Activated CD4-positive, alpha-beta T cell treated with anti-CD3 and anti-CD28 coated beads, Interleukin-2, Interleukin-4, amounts not matched to agents 100 ng/mL and 50 ng/mL, durations not matched to agents 16 hours and 8 hours (primary cell): ENCODE data around the gene MRPL10.

Experiments
- DNase-seq: peaks from one replicate; pipeline ENCODE4 v3.0.0-alpha.2; 2020; ENCODE audit warnings: low spot score

MRPL10 gene

DNA sequence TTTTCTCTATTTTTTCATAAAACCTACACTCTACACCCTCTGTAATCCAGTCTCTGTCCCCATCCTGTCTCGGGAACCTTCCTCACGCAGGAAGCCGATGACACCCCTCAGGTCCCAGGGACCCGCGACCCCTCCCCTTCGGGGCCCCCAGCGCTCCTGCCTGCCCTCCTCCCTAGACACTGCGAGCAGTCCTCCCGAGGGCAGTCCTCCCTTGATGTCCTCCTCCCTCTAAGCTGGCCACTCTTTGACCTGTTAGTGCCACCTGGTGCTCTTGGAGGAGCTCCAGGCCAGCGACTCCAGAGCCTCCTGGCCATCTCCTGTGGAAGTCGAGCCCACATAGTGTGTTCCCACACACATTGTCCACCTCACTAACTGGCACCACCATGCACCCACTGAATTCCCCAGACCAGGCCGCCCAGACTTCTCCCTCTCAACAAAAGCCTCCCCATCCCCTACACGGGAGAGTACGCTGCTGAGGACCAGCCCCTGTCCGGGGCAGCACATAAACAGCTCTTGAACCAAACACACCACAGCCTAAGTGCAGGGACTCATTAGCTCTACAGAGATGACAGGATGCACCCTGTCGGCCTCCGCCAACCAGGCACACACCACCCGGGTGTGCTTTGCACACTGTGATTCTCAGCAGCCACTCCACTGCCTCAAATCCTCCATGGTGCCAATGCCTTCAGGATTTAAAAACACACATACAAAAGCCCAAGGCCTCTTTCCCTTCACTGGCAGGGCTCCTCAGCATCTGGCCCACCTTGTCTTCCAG is 19.0 kb downstream of the MRPL10 start:
- no peak for DNase-seq

DNA sequence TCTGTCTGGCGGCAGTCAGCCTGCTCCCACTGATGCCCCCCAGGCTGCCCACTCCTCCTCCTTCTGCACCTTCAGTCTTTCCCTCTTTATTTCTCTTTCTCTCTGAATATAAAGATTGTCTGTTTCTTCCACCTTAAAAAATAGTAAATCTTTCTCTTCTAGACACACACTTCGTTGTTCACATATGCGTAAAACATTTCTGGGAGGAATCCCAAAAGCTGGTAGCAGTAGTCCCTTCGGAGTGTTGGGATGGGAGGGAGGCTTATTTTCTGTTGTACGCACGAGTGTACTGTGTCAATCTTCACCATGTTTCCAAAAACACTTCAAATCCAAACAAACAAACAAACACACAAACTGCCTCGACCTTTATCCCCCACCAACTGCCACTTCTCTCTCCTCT is 19.6 kb downstream of the MRPL10 start:
- DNase-seq: no peak

DNA sequence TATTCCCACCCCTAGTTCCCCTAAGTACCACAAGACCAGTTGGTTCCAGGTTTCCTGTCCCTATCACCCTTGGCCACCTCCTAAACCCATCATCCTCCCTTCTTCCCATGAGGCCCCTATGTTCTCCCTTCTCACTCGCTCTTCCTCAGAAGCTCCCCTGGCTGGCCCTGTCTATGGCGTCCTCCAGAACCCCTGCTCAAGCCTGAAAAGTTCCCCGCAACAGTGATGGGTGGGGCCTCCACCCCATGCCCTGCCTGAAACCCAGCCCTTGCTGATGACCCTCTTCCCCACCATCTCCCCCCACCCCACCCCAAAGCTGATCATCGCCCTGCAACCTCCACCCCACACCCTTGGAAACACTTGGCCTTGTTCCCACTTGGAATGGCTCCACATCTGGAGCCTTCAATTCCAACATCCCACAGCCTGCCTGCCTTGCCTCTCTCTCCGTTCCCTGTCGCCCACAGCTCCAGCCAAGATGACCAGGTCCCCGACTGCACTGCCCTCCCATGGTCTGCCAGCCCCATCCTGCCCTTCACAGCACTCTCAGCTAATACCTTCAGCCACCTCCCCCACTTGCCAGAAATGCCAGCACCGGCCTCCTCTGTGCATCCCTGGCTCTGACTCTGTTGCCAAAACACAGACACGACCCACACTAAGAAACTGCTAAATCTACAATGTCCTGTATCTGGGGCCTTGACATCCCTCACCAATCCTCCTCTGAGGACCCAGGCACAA is 20.3 kb downstream of the MRPL10 start:
- no peak for DNase-seq

DNA sequence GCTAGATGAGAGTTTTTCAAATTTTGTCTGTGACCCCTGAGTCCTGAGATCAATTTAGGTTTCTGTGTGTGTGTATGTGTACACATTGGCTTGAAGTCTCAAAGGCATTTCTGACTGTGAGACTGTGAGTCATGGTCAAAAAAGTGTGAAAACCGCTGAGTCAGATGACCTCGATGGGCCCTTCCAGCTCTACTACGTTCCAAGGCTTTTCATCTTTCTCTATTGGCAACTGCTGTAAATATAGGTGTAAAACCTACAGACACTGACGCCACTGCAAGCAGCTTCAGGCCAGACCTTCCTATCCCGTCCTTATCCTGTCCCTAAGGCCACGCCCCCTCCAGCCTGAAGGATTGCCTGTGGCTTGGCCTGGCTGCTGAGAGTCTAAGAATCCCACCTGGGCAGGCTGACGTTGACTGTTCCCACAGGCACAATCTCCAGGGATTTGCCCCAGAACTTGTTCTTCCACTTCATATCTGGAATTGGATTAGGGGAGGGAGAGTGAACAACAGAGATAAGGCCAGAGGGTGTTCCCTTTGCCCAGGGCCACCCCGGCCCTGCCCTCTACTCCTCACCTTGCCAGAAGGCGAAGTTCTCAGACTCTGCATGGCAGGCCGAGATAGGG is 21.0 kb downstream of the MRPL10 start:
- peak; percentile 70 for DNase-seq

DNA sequence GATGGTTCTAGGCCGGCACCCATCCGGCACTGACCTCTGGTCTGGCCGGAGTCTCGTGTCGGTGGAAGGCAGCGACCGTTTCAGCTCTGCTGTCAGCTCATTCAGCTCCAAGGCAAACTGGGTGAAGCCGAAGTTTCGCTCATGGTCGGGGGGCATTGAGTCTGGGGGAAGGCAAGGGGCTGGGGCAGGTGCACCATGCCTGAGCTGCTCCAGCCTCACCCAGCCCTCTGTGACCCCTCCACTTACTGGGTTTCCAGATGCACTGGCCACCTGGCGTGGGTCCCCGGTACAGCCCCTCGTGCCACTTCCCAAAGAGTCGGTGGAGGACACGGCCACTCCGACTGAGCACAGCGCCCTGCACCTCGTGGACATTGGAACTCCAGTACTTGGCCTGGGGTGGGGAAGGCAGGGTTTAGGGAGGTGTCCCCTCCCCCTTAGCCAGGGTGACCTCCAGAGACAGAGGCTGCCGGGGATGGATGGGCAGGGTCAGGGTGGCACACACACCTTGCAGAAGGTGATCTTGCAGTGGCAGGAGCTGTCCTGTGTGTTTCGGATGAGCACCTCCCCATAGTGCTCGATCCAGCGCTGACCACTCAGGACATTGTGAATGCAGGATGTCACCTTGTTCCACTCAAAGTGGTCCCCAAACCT is 22.4 kb downstream of the MRPL10 start:
- DNase-seq: no peak

DNA sequence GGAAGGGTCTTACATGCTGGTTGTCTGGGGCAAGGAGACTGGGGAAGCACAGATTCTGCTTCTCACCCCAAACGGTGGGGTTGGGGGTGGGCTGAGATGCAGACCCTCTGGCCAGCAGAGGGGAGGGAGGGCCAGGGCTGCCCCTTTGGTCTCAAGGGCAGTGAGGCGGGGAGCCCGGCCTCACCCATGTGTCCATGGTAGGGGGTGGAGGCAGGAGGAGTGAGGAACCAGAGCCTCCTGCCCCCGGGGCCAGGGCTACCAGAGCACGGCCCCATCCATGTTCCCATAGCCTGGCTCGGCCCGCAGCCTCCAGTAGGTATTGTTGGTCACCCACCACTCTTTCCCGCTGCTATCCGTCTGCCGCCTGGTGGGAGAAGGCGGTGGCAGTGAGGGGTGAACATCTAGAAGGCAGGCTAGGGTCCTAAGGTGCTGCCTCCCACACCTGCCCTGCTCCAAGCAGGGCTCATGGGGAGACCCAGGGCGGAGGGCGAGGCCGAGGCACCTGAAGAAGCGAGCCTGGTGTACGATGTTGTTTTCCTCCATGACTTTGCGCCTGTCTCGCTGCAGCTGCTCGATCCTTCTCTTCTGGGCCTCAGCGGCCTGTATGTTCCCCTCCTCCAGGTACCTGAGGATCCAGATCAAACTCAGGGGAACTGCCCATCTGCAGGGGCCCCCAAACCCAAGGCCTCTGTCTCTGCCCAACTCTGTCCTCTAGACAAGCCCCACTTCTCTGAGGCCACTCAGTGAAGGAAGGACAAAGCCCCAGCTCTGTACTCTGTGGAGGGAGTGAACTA is 23.1 kb downstream of the MRPL10 start:
- no peak for DNase-seq

DNA sequence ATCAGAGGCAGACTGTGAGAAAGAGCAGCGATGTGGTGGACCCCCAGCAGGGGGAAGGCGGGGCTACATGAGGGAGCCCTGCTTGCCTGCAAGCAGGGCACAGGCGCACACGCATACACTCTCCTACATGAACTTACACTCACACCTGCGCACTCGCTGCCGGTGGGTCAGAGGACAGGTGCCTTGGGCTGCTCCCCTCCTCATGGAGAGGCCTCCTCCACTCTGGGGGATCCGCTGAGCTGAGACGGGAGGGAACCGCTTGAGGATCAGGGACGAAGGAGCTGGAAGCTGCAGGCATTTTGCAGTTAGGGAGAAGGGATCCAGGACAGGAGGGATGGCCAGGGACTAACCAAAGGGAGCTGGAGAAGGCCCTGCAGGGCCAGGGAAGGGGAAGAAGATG is 23.9 kb downstream of the MRPL10 start:
- no peak for DNase-seq

DNA sequence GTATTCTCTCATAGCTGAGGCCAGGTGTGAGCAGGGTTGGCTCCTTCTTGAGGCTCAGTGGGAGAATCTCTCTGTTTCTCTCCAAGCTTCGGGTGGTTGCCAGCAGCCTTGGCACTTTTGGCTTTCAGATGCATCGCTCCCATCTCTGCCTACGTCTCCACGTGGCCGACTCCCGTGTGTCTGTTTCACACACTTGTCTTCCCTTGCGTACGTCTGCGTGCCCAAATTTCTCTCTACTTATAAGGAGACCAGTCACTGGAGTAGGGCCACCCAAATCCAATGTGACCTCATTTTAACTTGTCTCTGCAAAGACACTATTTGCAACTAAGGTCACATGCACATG is 24.5 kb downstream of the MRPL10 start:
- no peak for DNase-seq

DNA sequence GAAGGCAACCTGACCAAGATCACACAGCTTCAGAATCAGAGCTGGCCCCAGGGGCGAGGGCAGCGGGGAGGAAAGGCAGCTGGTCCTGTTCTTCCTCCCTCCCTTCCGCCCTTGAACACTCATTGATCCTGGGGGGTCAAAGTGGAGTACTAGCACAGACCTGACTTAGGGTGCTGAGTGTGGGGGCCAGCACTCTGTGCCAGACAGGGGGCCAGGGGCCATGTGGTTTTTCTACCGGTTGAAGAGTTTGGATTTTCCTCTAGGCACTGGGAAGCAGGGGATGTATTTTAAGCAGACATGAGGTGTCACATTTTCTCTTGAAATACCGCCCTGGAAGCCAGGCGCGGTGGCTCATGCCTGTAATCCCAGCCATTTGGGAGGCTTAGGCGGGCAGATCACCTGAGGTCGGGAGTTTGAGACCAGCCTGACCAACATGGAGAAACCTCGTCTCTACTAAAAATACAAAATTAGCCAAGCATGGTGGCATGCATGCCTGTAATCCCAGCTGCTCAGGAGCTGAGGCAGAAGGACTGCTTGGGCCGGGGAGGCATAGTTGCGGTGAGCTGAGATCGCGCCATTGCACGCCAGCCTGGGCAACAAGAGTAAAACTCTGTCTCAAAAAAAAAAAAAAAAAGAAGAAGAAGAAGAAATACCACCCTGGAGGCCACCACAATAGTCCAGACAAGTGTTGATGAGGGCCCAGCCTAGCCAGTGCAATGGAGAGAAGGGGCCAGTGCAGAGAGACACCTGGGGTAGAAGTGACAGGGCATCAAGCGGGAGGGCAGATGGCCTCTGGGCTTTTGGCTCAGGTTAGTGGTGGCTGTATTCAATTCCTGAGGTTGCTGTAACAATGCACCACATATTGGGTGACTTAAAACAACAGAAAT is 25.1 kb downstream of the MRPL10 start:
- DNase-seq: no peak

DNA sequence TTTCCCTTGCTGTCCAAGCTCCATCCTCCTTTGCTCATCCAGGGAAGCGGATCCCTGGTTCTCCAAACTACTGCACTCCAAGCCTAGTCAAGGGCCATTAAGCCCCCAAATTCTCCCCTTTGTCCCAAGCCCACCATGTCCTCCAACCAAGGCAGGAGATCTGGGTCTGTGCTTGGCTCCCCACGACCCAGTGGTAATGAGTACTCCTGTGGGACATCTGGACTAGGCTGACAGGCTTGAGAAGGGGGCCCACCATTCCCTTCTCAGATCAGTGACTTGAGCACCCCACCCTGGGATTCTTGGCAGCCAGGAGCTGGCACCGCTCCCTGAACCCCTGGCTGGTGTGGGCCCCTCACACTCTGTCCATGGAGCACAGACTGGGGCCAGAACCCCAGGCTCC is 26.9 kb downstream of the MRPL10 start:
- DNase-seq: no peak

DNA sequence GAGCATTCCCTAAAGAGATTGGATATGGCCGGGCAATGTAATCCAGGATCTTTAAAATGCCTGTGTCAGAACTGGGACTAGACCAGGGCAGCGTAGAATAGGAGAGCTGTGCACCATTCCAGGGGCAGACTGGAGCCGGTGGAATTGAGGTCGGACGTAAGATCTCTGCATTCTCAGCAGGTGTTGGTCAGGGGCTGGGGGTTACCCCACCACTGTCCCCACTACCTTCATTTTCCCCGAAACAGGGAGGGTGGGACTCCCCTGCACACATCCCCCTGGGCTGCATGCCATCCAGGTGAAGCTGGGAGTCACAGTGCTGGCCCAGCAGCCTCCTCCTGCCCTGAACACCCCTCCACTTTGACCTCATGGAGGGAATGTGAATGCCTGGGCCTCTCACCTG is 27.6 kb downstream of the MRPL10 start:
- DNase-seq: no peak

DNA sequence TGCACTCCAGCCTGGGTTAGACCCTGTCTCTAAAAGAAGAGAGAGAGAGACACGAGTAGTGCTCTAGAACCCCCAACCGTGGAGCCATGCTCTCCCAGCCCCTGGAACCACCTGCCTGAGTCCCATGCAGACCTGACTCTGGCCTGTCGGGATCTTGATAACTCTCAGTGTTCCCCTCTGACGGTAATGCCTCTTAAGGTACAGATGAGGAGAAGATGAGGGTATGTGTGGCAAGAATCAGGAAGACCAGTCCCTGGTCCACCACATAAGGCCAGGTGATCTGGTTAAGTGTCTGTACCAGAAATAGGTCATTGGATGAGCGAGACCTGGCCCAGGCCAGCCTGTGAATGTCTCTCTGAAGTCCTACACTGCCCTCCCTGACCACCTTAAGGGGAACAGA is 28.1 kb downstream of the MRPL10 start:
- DNase-seq: no peak

DNA sequence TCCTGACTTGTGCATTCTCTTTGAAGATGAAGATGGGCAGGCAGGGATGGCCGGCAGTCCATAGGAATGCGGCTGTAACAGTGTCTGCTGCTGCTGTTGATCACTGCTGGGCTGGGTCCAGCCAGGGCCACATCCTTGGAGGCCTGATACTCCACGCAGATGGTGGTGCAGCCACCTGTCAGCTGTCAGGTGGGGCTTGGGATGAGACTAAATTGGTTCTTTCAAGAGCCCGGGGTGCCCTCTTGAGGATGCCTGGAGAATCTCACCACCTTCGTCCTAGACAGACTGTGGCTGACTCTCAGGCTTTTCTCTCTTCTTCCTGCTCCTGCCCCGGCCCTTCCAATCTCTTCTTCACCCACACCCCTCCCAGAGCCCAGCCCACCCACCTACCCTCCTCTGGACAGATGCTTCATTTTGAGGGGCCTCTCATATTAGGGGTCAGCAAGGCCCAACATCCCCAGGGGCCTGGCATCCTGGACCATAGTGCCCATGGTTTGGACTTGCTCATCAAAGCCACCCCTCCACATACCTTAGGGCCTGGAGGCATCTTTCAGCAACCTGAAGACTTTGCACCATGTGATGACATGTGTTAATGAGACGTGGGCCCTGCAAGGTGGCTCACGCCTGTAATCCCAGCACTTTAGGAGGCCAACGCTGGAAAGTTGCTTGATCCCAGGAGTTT is 28.9 kb downstream of the MRPL10 start:
- DNase-seq: peak; percentile 66

DNA sequence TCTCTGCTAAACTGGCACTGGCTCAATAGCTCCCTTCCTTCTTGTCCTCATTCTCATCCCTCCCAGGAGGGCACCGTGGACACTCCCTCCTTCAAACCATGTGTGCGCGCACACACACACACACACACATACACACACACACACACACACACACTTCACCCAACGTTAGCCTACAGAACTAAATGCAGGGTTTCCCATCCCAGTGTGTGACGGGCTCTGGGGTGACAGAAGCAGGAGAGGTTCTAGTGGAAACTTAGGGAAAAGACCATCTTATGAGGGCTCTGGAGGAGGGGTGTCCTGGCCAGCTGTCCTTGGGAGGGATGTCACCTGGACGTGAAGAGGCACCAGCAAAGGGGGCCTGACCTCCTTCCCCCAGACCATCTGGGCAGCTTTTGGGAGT is 29.4 kb downstream of the MRPL10 start:
- no peak for DNase-seq

DNA sequence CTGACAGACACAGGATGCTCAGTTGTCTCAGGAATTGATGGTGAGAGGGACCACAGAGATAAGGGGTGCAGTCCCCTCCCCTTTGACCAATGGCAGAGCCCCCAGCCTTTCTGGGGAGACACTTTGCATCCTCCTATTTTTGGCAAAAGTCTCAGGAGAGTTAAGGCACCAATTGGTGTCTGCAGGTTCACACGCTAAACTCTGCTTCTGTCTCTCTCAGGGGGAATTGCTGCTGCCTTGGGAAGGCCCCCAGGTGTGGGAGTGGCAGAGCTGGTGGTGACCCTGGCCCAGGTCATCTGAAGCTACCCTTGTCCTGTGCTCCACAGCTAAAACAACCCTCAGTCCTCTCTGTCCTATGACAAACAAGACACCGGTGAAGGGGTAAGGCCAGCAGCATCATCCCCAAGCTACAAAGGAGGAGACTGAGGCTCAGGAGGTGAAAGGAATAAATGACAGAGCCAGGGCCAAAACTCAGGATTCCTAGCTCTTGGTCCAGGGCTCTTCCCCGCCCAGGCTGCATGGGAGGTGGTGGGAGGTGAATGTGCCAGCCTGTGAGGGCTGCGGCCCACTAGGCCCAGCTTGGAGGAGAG is 30.1 kb downstream of the MRPL10 start:
- DNase-seq: no peak

DNA sequence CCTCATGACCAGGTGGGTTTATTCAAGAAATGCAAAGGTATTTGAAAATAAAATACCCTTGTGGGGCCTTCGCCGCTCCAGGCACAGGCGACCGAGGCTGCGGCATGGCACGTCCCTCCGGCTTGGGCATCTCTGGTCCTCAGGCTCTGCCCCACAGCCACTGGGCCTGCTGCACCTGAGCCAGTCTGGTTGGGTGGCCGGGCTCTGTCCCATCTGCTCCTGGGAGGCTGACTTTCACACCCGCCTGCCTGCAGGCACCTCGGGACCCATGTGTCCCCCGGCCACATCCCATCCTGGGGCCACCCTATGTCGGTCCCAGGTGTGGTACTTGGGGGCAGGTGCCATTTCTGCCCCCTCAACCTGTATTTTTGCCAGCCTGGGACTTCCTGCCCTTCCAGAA is 30.7 kb downstream of the MRPL10 start:
- no peak for DNase-seq

DNA sequence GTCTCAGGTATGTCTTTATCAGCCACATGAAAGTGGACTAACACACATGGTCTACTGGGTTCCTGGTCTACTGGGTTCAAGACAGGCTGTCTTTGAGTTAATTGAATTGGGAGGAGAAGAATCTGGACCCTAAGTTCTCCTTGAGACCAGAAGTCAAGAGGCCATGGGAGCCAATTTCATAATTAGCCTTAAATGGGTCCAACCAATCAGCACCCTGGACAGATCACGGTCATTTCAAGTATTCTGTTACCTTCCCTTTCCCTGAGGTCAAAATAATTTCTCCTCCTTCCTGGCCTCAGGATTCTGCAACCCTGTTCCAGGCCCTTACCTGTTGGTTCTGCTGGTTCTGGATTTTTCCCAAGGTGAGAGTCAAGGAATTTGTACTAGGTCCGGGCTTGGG is 33.5 kb downstream of the MRPL10 start:
- DNase-seq: no peak

DNA sequence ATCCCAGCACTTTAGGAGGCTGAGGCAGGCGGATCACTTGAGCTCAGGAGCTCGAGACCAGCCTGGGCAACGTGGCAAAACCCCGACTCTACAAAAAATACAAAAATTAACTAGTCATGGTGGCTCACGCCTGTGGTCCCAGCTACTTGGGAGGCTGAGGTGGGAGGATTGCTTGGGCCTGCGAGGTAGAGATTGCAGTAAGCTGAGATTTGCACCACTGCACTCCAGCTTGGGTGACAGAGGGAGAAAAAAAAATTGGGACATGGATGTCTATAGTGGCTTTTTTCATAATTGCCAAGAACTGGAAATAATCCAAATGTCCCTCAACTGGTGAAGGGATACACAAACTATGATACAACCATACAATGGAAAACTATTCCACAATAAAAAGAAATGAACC is 38.4 kb downstream of the MRPL10 start:
- DNase-seq: no peak

DNA sequence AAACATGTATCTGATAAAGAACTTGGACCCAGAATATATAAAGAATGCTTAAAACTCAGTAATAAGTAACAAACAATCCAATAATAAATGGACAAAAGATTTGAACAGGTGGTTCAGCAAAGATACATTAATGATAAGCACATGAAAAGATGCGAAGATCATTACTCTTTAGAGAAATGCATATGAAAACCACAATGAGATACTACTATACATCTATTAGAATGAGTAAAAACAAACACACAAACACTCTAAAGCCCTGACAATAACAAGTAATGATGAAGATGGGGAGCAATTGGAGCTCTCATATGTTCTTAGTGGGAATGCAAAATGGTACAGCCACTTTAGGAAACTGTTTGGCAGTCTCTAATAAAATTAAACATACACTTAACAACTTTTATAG is 38.9 kb downstream of the MRPL10 start:
- DNase-seq: no peak

DNA sequence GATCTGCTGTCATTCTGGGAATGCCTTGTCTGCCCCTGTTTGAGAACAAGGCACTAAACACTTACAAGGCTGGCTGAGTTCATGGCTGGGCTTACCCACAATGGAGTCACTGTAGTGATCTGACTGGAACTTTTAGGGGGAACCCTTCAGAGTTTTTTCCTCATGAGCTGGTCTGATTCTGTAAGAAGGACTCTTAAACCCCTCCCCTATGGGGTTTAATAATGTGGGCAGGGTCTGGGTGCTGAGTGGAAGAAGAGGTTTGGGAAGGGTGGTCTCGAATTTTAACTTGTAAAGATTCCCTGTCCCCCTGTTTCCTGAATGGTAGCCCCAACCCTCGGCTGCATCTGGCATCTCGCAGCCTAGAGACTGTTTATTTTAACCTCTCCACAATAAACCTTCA is 40.3 kb downstream of the MRPL10 start:
- DNase-seq: no peak
